Ecto neural progenitor cell (in vitro differentiated cells): ENCODE data around the gene KHDC1.
"Not testable (repeated sequence)": the region's sequence is repeated elsewhere in the genome, so short reads cannot be mapped to it uniquely, and the experiment has no call there.

Source experiments
- DNase-seq: peaks from one replicate; pipeline ENCODE4 v3.0.0-alpha.2; 2018; ENCODE audit warnings: low spot score

KHDC1 gene, protein sequence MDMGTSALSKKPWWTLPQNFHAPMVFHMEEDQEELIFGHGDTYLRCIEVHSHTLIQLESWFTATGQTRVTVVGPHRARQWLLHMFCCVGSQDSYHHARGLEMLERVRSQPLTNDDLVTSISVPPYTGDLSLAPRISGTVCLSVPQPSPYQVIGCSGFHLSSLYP

DNA sequence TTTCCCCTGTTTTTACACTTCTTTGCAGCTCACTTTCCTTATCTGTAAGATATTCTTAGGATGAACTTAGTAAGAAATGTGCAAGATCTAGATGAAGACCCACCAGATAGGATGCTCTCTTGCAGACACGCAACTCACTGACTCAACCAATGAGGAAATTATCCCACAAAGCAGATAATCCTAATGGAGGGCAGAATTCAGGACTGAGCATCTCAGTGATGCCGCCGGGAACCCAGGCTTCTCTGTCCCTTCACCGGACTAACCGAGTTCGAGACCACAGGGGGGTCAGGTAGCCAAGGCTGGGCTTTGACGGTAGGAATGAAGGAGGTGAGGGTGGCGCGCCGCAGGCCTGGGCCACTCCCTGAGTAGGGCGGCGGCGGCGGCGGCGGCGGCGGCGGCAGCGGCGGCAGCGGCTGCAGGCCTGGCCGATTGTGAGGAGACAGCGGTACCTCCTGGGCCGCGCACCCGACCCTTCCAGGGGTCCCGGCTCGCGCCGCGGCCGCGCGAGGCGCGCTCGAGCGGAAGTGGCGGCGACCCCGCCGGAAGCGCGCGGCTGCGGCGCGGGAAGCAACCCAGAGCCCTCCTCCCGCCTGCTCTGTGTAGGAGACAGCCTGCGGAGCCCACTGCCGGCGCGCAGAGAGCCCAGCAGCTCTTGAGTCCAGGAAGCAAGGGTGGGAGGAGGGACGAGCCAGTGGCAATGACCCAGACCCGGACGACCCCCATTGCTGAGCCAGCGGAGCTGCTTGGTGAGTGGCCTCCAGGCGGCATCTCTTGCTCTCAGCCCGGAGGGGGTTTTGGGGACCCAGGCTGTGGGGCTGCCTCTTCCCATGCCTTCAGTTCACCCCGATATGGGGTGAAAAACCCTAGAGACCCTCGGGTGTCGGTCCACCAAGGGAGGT is at the start of gene KHDC1:
Gene KHDC1 (minus strand): TSS at position 526 of the 899 bp plus-strand sequence. CDS start 20,679 bp downstream, outside the sequence.
- peak; percentile 73 for DNase-seq

DNA sequence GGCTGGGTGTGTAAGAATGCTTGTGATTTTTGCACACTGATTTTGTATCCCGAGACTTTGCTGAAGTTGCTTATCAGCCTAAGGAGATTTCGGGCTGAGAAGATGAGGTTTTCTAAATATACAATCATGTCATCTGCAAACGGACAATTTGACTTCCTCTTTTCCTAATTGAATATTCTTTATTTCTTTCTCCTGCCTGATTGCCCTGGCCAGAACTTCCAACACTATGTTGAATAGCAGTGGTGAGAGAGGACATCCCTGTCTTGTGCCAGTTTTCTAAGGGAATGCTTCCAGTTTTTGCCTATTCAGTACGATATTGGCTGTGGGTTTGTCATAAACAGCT is 47.5 kb upstream of the KHDC1 start:
- DNase-seq = not testable (repeated sequence)

- peak; percentile 79 for DNase-seq
Measured at GRCh38 chr6:73309785-73310502, 46.9 kb upstream of the KHDC1 start.

- peak; percentile 71 for DNase-seq
Measured at GRCh38 chr6:73309535-73309784, 46.5 kb upstream of the KHDC1 start.

DNA sequence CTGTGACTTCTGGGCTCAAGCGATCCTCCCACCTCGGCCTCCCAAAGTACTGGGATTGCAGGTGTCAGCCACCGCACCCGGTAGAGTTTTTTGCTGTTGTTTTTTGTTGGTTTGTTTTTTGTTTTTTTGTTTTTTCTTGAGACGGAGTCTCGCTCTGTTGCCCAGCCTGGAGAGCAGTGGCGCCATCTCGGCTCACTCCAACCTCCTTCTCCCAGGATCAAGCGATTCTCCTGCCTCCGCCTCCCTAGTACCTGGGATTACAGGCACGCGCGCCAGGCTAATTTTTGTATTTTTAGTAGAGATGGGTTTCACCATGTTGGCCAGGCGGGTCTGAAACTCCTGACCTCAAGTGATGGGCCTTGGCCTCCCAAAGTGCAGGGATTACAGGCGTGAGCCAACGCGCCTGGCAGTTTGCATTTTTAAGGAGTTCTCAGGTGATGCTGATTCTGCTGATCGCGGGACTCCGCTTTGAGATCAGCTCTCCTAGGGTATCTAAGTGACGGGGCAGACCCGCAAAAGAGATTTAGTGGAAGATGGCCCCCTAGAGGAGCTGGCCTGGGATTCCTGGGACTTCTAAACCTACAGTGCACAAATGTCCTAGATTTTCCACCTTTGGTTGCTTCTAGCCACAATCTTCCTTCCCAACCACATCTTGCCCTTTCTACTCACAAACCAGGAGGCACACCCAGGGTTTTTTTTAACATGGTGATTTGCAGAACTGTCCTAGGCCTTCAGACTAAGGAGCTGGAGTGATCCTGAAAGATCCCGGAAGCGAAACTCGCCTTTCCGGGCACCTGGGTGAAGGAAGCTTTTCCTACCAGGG is 45.9 kb upstream of the KHDC1 start:
- DNase-seq = peak; percentile 54

GRCh38 chr6:73303773-73304172 is 40.8 kb upstream of the KHDC1 start:
- DNase-seq = not testable (repeated sequence)

GRCh38 chr6:73302339-73302738 is 39.3 kb upstream of the KHDC1 start:
- no peak for DNase-seq

DNA sequence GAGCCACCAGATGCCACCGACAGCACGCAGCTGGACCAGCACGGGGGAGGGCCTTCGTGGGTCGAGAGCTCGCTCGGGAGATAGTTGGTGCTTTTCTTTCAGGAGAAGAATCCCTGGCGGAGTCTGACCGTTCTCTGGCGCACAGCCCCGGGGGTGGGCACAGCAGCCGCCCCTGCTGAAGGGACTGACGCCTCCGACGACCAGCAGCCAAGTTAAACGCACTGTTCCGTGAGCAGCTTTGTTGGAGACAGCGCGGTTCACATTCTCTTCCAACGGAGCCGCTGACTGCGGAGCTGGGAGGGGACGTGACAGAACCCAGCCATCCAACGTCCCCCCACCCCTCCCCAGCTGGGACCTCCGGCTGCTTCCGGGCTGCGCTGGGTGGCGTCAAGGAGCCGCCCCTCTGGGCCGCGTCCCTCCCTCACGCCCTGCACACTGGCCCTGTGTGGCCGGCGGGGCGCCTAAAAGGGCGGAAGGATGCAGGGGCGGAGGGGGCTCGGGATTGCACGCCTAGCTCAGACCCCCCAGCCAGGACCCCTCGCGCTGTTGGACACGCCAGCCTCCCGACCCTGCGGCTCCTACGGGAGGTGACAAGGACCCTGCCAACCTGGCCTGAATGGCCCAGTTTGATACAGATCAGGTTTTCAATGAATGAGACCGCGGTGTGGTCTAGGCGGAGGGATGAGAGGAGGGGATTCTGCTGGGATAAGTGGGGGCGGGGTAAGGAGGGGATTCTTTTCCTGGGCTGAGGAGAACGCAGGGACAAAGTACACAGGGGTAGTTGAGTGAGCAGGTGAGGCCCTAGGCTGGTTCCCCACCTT is 36.4 kb upstream of the KHDC1 start:
- DNase-seq = no peak

GRCh38 chr6:73293331-73293730 is 30.3 kb upstream of the KHDC1 start:
- no peak for DNase-seq

GRCh38 chr6:73290435-73290834 is 27.4 kb upstream of the KHDC1 start:
- DNase-seq = no peak

DNA sequence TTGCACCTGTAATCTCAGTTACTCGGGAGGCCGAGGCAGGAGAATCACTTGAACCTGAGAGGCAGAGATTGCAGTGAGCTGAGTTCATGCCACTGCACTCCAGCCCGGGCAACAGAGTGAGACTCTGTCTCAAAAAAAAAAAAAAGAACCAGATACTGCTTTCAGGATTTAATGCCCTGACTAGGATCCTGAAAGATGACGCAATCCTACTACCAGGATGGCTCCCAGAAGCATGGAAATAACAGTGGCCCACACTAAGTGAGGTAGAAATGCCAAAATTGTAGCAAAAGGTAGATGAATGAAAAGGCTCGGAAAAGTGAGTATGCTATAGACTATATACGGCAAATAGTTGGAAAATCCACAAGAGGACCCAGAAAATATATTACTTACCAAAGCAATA is 23.8 kb upstream of the KHDC1 start:
- DNase-seq = no peak

DNA sequence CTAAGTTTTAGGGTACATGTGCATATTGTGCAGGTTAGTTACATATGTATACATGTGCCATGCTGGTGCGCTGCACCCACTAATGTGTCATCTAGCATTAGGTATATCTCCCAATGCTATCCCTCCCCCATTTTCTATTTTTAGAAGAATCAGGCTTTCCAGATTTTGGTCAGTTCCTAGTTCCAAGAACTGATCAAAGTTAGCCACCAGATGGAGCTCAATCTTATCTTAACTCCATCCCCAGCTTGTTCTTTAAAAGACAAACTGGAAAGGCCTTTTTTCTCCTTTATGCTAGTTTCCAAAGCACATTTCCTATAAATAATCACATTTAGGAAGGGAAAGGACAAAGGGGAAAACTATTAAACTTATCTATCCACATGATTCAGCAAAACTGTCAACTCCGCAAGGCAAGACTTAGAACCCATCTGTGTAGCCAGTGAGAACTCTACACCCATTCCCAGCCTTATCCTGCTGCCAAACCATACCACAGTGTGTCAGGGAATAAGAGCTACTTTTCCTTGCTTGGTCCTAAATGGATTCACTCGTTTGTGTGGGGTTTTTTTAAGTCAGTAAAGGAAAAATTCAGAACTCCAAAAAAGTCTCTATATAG is 22.8 kb upstream of the KHDC1 start:
- no peak for DNase-seq

- no peak for DNase-seq
Measured at GRCh38 chr6:73282871-73283270, 19.9 kb upstream of the KHDC1 start.

- DNase-seq = not testable (repeated sequence)
Measured at GRCh38 chr6:73281684-73282083, 18.7 kb upstream of the KHDC1 start.

- DNase-seq = not testable (repeated sequence)
Measured at GRCh38 chr6:73269296-73269695, 6.3 kb upstream of the KHDC1 start.

- DNase-seq = not testable (repeated sequence)
Measured at GRCh38 chr6:73268896-73269295, 5.9 kb upstream of the KHDC1 start.

GRCh38 chr6:73264446-73264845 is 1.4 kb upstream of the KHDC1 start:
- DNase-seq = no peak

DNA sequence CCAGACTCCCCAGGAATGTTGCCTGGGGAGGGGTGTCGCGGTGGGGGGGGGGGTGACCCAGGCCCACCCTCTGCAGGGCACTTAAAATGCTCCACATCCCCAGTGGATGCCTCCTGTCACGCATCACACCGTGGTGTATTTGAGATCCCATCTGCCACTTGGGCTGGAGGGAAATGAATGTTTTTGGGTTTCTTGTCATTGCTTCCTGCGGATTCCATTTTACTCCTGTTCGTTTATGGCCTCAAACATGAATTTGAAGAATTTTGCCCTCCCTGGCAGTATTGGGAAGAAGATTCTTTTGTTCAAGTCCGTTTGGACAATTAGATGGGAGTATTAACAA is 544 bp upstream of the KHDC1 start:
- no peak for DNase-seq

- DNase-seq = no peak
Measured at GRCh38 chr6:73258721-73259120, 4.3 kb downstream of the KHDC1 start.

DNA sequence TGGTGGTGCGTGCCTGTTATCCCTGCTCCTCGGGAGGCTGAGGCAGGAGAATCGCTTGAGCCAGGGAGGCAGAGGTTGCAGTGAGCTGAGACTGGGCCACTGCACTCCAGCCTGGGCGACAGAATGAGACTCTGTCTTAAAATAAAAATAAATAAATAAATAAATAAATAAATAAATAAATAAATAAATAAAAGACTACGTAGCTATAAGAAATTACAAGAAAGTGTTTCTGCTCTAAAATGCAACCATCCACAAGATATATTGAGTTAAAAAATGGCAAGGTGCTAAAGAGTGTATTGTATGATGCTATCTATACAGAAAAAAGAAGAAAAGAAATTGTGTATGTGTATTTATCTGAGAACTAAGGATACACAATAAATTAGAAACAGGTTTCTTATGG is 8.7 kb downstream of the KHDC1 start:
- not testable (repeated sequence) for DNase-seq

- DNase-seq = no peak
Measured at GRCh38 chr6:73252703-73253102, 10.3 kb downstream of the KHDC1 start.
